Pulmonary artery endothelial cell (primary cell): Measurements from ENCODE around the gene FOXC1. TPM values are rescaled to one million over a fixed set of nuclear protein-coding genes. Genes with fewer than 3 reads are reported as not detected.

Source experiments
- DNase-seq: peaks from one replicate; pipeline ENCODE4 v3.0.0-alpha.2; 2011; ENCODE audit warnings: low read depth, low spot score
- total RNA-seq: library from RNA; depleted of rRNA; stranded (reverse); fragments of >200 nt; gene quantifications from 2 replicates; pipeline ENCODE4 v1.2.3, GENCODE V29; 2014

Gene FOXC1
- total RNA-seq, 1 donor from 2014 or later = 13.8 TPM

DNA sequence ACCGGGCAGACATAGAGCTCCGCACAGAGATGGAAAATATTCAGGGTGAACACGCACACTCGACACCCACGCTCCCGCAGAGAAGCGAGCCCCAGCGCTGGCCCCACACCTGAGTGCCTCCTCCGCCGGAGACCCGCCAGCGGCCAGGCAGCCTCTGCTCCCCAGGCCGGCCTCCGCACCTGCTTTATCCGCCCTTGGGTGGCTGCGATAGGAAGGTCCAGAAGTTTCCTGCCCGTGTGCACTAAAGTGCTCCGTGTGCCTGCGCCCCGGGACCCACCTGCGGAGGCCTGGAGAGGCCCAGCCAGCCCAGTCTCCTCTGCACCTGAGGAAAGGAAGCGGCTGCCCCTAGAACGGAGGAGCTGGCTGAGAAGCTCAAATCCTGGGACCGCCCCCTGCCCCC is 10.8 kb upstream of the FOXC1 start:
- DNase-seq = no peak

DNA sequence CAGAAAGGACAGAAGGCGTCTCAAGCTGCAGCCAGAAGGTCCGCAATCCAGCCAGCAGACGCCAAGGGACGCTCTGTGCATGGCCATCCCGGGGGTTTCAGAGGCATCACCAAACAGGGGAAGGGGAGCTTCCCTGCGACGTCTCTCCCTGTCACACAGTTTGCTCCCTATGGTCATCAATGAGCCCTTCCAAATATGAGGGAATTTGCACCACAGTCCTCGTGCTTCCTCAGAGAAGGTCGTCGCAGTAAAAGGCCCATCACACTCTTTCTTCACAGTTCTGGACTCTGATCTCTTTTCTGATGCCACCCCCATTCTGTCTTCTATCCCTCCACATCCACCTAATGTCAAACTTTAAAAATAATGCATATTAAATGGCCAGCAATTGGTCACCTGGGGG is 10.2 kb upstream of the FOXC1 start:
- DNase-seq = no peak

- DNase-seq = no peak
These were observed 9.5 kb upstream of the FOXC1 start for GRCh38 chr6:1600063-1600763.

DNA sequence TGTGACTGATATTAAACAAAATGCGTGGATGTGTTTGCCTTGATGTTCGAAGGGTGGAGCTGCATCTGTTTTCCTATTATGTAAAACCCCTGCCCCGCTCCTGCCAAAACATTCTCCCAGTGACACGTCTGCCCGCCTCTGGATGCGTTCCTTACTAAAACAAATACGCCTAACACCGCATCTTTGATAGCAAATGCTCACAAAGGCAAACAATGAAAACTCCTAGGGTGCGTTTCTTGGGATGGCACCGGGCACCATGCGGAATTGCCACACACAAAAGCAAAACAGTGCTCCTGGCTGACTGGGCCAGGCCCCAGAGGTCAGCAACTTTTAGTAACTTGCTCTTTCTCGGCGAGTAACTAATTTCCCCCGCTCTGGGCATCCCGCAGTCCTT is 9.0 kb upstream of the FOXC1 start:
- no peak for DNase-seq

- DNase-seq = no peak
These were observed 8.3 kb upstream of the FOXC1 start for GRCh38 chr6:1601158-1602048.

GRCh38 chr6:1602049-1602713 is 7.5 kb upstream of the FOXC1 start:
- no peak for DNase-seq

DNA sequence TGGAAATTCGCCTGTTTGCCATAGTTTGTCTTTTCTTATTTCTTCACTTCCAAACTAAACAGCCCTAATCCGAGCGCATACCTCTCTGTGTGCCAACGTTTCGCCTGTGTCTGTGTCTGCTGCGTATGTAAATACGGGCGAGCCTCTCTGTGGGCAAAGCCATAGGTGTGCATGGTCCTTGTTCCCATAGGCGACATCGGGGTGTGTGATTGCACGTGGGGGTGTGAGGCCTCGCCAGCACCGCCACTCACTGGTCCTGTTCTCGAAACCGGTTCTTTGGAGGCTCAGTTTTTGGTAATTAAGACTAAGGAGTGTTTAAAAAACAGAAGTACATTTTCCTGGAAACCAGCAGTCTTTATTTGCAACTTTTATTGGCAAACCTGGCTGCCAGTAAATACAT is 6.0 kb upstream of the FOXC1 start:
- no peak for DNase-seq

DNA sequence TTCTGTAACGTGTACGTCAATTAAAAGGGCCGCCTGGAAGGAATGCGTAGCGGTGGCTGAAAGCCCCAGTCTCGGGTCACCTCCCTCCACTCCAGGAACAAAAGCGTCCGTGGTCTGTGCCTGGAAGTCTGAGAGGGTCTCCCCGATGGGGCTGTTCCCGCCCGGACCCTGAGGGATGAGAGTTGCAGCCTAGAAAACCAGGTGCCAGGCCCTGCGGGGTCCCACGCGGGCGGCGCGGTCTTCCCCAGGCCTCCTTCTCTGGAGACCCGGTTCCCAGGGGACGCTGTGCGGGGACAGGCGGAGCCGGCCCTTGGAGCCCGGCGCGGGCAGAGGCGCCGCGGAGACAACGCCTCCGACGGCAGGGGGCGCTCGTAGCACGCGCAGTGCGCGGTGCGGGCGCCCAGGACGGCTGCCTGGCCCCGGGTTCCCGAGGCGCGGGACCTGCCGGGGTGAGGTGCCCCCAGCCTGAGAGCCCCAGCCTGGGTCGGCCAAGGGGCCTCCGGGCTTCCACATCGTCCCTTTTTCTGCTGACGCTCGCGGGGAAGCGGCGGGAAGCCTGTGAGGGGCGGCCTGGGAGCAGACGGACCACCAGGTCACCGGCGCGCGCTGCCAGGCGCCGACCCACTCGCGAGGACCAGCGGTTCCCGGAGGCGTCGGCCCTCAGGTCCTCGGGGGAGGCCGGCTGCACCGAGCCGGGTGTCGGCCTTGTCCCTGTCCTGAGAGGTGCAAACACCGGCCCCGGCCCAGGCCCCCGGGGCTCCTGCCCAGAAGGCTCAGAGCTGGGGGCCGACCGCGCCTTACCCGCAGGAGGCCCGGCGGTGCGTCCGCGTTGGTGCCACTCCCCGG is 5.3 kb upstream of the FOXC1 start:
- DNase-seq = no peak

- DNase-seq = no peak
These were observed 4.5 kb upstream of the FOXC1 start for GRCh38 chr6:1605004-1605892.

GRCh38 chr6:1605893-1606779 is 3.6 kb upstream of the FOXC1 start:
- DNase-seq = no peak

- no peak for DNase-seq
These were observed 2.8 kb upstream of the FOXC1 start for GRCh38 chr6:1606780-1607515.

GRCh38 chr6:1607516-1608221 is 2.0 kb upstream of the FOXC1 start:
- DNase-seq = no peak

DNA sequence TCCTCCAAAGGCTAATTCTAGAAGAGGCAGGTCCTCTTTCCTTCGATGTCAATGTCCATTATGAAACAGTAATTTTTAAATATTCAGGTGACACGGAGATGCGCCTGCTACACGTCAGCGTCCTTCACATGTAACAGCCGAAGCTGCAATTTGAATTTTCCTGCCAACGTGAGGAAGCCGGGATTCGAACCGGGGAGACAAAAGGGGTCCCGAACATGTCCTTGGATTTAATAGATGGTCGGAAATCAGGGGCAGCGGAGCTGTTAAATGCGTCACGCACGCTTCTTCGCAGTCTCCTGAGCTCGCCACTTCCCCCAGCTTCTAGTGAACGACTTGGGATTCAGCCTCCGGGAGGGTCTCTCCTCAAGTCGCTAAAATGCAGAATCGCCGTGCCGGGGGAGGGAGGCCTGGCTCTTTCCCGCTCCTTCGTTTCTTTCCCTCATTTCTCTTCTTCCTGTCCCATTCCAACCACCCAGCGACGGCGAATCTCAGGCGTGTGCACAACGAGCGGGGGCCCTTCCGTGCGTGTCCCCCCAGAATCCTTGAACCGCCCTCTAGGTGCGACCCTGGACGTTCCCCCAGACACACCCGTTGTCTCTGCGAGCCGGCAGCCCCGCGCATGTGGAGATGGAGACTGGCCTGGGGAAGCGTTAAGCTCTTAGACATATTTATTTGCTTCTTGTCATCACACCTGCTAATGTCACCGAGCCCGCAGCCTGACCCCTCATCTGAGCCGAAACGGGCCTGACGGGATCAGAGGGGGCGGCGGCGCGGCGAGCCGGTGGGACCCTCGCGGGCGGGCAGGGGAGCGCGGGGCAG is 1.3 kb upstream of the FOXC1 start:
- DNase-seq = no peak

- DNase-seq = no peak
These were observed 571 bp upstream of the FOXC1 start for GRCh38 chr6:1609041-1609647.

DNA sequence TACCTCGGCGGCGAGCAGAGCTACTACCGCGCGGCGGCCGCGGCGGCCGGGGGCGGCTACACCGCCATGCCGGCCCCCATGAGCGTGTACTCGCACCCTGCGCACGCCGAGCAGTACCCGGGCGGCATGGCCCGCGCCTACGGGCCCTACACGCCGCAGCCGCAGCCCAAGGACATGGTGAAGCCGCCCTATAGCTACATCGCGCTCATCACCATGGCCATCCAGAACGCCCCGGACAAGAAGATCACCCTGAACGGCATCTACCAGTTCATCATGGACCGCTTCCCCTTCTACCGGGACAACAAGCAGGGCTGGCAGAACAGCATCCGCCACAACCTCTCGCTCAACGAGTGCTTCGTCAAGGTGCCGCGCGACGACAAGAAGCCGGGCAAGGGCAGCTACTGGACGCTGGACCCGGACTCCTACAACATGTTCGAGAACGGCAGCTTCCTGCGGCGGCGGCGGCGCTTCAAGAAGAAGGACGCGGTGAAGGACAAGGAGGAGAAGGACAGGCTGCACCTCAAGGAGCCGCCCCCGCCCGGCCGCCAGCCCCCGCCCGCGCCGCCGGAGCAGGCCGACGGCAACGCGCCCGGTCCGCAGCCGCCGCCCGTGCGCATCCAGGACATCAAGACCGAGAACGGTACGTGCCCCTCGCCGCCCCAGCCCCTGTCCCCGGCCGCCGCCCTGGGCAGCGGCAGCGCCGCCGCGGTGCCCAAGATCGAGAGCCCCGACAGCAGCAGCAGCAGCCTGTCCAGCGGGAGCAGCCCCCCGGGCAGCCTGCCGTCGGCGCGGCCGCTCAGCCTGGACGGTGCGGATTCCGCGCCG is 994 bp downstream of the FOXC1 start:
- DNase-seq = no peak

DNA sequence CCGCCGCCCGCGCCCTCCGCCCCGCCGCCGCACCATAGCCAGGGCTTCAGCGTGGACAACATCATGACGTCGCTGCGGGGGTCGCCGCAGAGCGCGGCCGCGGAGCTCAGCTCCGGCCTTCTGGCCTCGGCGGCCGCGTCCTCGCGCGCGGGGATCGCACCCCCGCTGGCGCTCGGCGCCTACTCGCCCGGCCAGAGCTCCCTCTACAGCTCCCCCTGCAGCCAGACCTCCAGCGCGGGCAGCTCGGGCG is 1.5 kb downstream of the FOXC1 start:
- DNase-seq = no peak
